Stimulated activated CD8-positive, alpha-beta memory T cell treated with anti-CD3 and anti-CD28 coated beads, Interleukin-4, amount 100 ng/mL, for 48 hours (primary cell): ENCODE results near the gene CFAP65.
A peak's percentile ranks its signal among the peaks of the same experiment; 100 is the strongest.

Source experiments
- DNase-seq: peaks from one replicate; pipeline ENCODE4 v3.0.0-alpha.2; 2020

The CFAP65 gene

GRCh38 chr2:219003979-219004378 is 37.3 kb downstream of the CFAP65 start:
- no peak for DNase-seq

GRCh38 chr2:219003267-219003634 is 38.1 kb downstream of the CFAP65 start:
- DNase-seq = no peak

- peak; percentile 75 for DNase-seq
Observed at GRCh38 chr2:219002395-219003266, 38.7 kb downstream of the CFAP65 start.

GRCh38 chr2:219001577-219002394 is 39.5 kb downstream of the CFAP65 start:
- peak; percentile 55 for DNase-seq

GRCh38 chr2:219001100-219001576 is 40.2 kb downstream of the CFAP65 start:
- DNase-seq = no peak

GRCh38 chr2:219000569-219000960 is 40.8 kb downstream of the CFAP65 start:
- no peak for DNase-seq

- no peak for DNase-seq
Observed at GRCh38 chr2:218999881-219000568, 41.3 kb downstream of the CFAP65 start.

- no peak for DNase-seq
Observed at GRCh38 chr2:218999021-218999880, 42.1 kb downstream of the CFAP65 start.

GRCh38 chr2:218998414-218999002 is 42.8 kb downstream of the CFAP65 start:
- no peak for DNase-seq

- DNase-seq = no peak
Observed at GRCh38 chr2:218997731-218998130, 43.6 kb downstream of the CFAP65 start.

- no peak for DNase-seq
Observed at GRCh38 chr2:218996937-218997336, 44.4 kb downstream of the CFAP65 start.

- DNase-seq = peak; percentile 96
Observed at GRCh38 chr2:218995972-218996711, 45.2 kb downstream of the CFAP65 start.

- no peak for DNase-seq
Observed at GRCh38 chr2:218995561-218995960, 45.8 kb downstream of the CFAP65 start.

- no peak for DNase-seq
Observed at GRCh38 chr2:218993345-218994315, 47.7 kb downstream of the CFAP65 start, which contains the start of gene CRYBA2. CRYBA2 (minus strand) TSS chr2:218993422; CDS start chr2:218993176, 246 bp downstream.

- DNase-seq = no peak
Observed at GRCh38 chr2:218992703-218993344, 48.5 kb downstream of the CFAP65 start.

- DNase-seq = no peak
Observed at GRCh38 chr2:218992196-218992595, 49.1 kb downstream of the CFAP65 start.

- no peak for DNase-seq
Observed at GRCh38 chr2:218991674-218992168, 49.6 kb downstream of the CFAP65 start.

GRCh38 chr2:218990612-218991011 is 50.7 kb downstream of the CFAP65 start:
- DNase-seq = no peak

GRCh38 chr2:218990052-218990451 is 51.3 kb downstream of the CFAP65 start:
- no peak for DNase-seq
